Hematopoietic multipotent progenitor cell treated with erythropoietin and hydrocortisone succinate and interleukin-3 and kit ligand, for 4 days (in vitro differentiated cells): ENCODE results near the gene CILP.
"Not testable (repeated sequence)": the region's sequence is repeated elsewhere in the genome, so short reads cannot be mapped to it uniquely, and the experiment has no call there.

Source experiments
- DNase-seq: peaks from one replicate; pipeline ENCODE4 v3.0.0-alpha.2; 2015

Gene CILP

GRCh38 chr15:65210770-65211481, at the start of gene CILP:
Gene CILP, minus strand, starts transcription at chr15:65211473. Its CDS starts 1,718 bp downstream, at chr15:65209755.
- no peak for DNase-seq

GRCh38 chr15:65260968-65261367, 49.7 kb upstream of the CILP start:
- DNase-seq: no peak

- DNase-seq: no peak
Measured at GRCh38 chr15:65259367-65259797, 48.1 kb upstream of the CILP start.

- peak; percentile 33 for DNase-seq
Measured at GRCh38 chr15:65258375-65259262, 47.3 kb upstream of the CILP start.

- DNase-seq: no peak
Measured at GRCh38 chr15:65255486-65256140, 44.3 kb upstream of the CILP start.

GRCh38 chr15:65254758-65255157, 43.5 kb upstream of the CILP start:
- no peak for DNase-seq

- DNase-seq: no peak
Measured at GRCh38 chr15:65254356-65254755, 43.1 kb upstream of the CILP start.

GRCh38 chr15:65249641-65250040, 38.4 kb upstream of the CILP start:
- no peak for DNase-seq

GRCh38 chr15:65248511-65249255, 37.4 kb upstream of the CILP start:
- DNase-seq: no peak

- DNase-seq: no peak
Measured at GRCh38 chr15:65246939-65247338, 35.7 kb upstream of the CILP start.

- no peak for DNase-seq
Measured at GRCh38 chr15:65246026-65246714, 34.9 kb upstream of the CILP start.

- no peak for DNase-seq
Measured at GRCh38 chr15:65245096-65245856, 34.0 kb upstream of the CILP start.

- DNase-seq: no peak
Measured at GRCh38 chr15:65244638-65245037, 33.4 kb upstream of the CILP start.

GRCh38 chr15:65236443-65236842, 25.2 kb upstream of the CILP start:
- DNase-seq: not testable (repeated sequence)

- DNase-seq: no peak
Measured at GRCh38 chr15:65233696-65234095, 22.4 kb upstream of the CILP start.

GRCh38 chr15:65232520-65232919, 21.2 kb upstream of the CILP start:
- DNase-seq: no peak

- DNase-seq: no peak
Measured at GRCh38 chr15:65231306-65231705, 20.0 kb upstream of the CILP start.

GRCh38 chr15:65226901-65227300, 15.6 kb upstream of the CILP start:
- not testable (repeated sequence) for DNase-seq

GRCh38 chr15:65226221-65226620, 14.9 kb upstream of the CILP start:
- DNase-seq: no peak

GRCh38 chr15:65223996-65224395, 12.7 kb upstream of the CILP start:
- peak; percentile 44 for DNase-seq

GRCh38 chr15:65222891-65223290, 11.6 kb upstream of the CILP start:
- no peak for DNase-seq
